Activated naive CD8-positive, alpha-beta T cell treated with anti-CD3 and anti-CD28 coated beads, Interleukin-2, amount 50 U/mL, for 24 hours (primary cell): ENCODE results near the gene CTCF.

Source experiments
- ATAC-seq: fragments of 150-1000 bp; cut with Tn5 transposase; one replicate; pipeline ENCODE4 v1.10.0; 2021
- DNase-seq: peaks from one replicate; pipeline ENCODE4 v3.0.0; 2021
- H3K27ac Mint-ChIP-seq: one replicate; pipeline ENCODE4 v1.8.0; 2021; ENCODE audit warnings: mild to moderate bottlenecking, mixed read lengths
- H3K27me3 Mint-ChIP-seq: one replicate; pipeline ENCODE4 v1.8.0; 2021; ENCODE audit warnings: mixed read lengths
- H3K36me3 Mint-ChIP-seq: one replicate; pipeline ENCODE4 v1.8.0; 2021; ENCODE audit warnings: low read depth, mixed read lengths
- H3K4me1 Mint-ChIP-seq: one replicate; pipeline ENCODE4 v1.8.0; 2021; ENCODE audit warnings: mixed read lengths
- H3K4me3 Mint-ChIP-seq: one replicate; pipeline ENCODE4 v1.8.0; 2021; ENCODE audit warnings: mild to moderate bottlenecking, moderate library complexity, mixed read lengths
- H3K9me3 Mint-ChIP-seq: one replicate; pipeline ENCODE4 v1.8.0; 2021; ENCODE audit warnings: mixed read lengths

Gene CTCF

GRCh38 chr16:67653789-67654402 is 91.6 kb downstream of the CTCF start:
- ATAC-seq (no peak), DNase-seq (no peak)
- Mint-ChIP-seq H3K4me1 (peaks cover 4% of the 10 kb centered on the region), H3K36me3 (peaks cover 24% of the 10 kb centered on the region), H3K4me3 (no peak overlapping the region), H3K27ac (no peak overlapping the region), H3K9me3 (no peaks in the 10 kb centered on the region), H3K27me3 (no peaks in the 10 kb centered on the region)

DNA sequence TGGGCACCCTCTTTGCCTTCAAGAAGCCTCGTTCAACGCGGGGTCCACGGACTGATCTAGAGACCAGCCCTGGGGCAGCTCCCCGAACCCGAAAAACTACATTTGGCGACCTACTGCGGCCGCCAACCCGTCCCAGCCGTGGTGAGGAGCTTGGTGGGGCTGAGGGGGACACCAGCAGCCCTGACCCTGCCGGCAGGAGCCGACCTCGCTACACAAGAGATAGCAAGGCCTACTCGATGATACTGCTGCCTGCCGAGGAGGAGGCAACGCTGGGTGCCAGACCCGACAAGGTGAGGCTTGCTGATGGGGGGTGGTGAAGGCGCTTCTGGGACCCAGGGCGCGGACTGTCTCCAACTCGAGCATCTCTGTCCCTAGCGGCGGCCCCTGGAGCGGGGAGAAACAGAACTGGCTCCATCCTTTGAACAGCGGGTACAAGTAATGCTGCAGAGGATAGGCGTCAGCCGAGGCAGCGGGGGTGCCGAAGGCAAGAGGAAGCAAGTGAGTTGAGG is 92.1 kb downstream of the CTCF start:
- DNase-seq (no peak), ATAC-seq (no peak)
- Mint-ChIP-seq H3K27me3 (no peaks in the 10 kb centered on the region), H3K4me1 (peaks cover 7% of the 10 kb centered on the region), H3K9me3 (no peaks in the 10 kb centered on the region), H3K36me3 (peaks cover 27% of the 10 kb centered on the region), H3K4me3 (no peak overlapping the region), H3K27ac (no peak overlapping the region)

DNA sequence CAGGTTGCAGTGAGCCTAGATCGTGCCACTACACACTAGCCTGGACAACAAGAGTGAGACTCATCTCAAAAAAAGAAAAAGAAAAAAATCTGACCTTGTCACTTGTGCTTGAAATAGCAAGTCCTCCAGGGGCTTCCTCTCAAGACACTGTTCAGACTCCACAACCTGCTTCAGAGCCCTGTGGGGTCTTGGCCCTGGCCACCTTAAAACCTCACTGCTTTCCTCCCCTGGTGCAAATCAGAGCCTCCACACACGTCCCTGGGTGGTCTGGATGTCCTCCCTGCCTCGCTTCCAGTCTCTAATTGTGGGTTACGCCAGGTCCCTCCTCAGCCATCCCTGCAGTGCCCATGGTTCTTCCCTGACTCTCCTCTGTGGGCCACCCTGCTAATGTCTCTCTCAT is 93.0 kb downstream of the CTCF start:
- Mint-ChIP-seq H3K36me3 (peaks cover 25% of the 10 kb centered on the region), H3K4me3 (no peak overlapping the region), H3K9me3 (no peaks in the 10 kb centered on the region), H3K27me3 (no peaks in the 10 kb centered on the region), H3K27ac (peak overlapping the region; percentile 48), H3K4me1 (peaks cover 9% of the 10 kb centered on the region)
- ATAC-seq (no peak), DNase-seq (no peak)

DNA sequence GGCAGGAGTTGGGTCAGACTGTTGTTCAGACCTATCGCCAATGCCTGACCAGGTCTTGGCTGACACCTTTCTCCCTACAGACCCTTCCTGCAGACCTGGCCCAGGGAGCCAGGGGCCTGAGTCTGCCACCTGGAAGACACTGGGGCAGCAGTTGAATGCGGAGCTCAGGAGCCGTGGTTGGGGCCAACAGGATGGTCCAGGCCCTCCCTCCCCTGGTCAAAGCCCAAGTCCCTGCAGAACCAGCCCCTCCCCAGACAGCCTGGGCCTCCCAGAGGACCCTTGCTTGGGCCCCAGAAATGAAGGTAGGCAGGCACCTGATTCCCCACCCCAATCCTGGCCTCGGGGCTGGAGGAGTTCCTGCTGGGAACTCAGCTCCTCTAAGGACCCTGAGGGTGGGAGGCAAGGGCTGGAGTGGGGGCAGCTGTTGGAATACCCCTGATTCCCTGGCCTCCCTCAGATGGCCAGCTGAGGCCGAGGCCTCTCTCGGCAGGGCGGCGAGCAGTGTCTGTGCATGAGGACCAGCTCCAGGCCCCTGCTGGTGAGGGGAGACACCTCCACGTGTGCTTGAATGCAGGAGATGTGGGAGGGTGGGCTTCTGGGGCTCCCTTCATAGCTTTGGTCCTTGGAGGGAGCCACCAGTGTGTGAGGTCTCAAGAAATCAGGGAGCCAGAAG is 94.2 kb downstream of the CTCF start:
- ATAC-seq (no peak), DNase-seq (no peak)
- H3K27me3 Mint-ChIP-seq = no peaks in the 10 kb centered on the region
- H3K27ac Mint-ChIP-seq = no peak overlapping the region
- no peak overlapping the region for H3K4me3 Mint-ChIP-seq
- no peaks in the 10 kb centered on the region for H3K9me3 Mint-ChIP-seq
- H3K4me1 Mint-ChIP-seq = peaks cover 14% of the 10 kb centered on the region
- peaks cover 19% of the 10 kb centered on the region for H3K36me3 Mint-ChIP-seq

- Mint-ChIP-seq H3K27ac (no peak overlapping the region), H3K36me3 (peaks cover 14% of the 10 kb centered on the region), H3K9me3 (no peaks in the 10 kb centered on the region), H3K27me3 (no peaks in the 10 kb centered on the region), H3K4me3 (no peak overlapping the region), H3K4me1 (peaks cover 18% of the 10 kb centered on the region)
- DNase-seq = no peak
- no peak for ATAC-seq
These were observed 94.8 kb downstream of the CTCF start for GRCh38 chr16:67657017-67657608.

GRCh38 chr16:67657751-67658518 is 95.6 kb downstream of the CTCF start:
- Mint-ChIP-seq H3K4me1 (peaks cover 18% of the 10 kb centered on the region), H3K36me3 (peaks cover 12% of the 10 kb centered on the region), H3K9me3 (no peaks in the 10 kb centered on the region), H3K27ac (no peak overlapping the region), H3K4me3 (no peak overlapping the region), H3K27me3 (no peaks in the 10 kb centered on the region)
- ATAC-seq (no peak), DNase-seq (no peak)

DNA sequence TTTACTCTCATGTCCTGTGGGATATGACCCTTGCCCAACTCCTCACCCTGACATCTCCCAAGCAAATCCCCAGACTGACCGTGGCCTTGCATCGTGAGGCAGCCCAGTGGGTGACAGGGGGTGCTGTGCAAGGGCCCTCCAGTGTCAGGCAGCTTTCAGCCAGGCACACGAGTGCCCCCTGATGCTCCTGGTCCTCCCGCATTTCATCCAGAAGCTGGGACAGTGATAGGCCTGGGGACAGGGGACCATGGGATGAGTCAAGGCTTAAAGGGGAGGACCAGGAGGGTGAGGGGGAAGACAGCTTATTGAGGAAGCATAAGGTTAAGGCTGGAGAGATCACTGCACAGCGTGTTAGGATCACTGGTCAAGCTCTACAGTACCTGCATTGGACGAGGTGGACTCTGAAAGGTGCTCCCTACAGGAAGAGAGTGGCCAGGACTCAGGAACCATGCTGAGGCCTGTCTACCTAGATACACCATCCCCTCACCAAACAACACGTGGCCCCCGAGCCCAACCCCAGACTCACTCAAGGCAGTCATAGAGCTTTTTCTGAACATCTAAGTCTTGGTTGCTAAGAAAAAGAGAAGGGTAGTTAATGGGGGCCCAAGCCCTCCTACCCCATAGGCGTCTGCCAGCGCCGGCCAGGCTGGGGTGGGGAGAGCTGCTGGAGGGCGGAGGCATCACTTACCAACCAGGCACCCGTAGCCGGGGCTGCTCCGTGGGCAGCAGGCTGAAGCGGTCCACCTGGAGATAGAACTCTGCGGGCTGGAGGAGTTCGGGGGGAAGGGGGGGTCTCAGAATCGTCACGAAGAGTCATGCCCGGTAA is 96.7 kb downstream of the CTCF start:
- H3K27ac Mint-ChIP-seq = peak overlapping the region; percentile 72
- DNase-seq (no peak), ATAC-seq (no peak)
- peaks cover 12% of the 10 kb centered on the region for H3K36me3 Mint-ChIP-seq
- H3K9me3 Mint-ChIP-seq = no peaks in the 10 kb centered on the region
- H3K27me3 Mint-ChIP-seq = no peaks in the 10 kb centered on the region
- peak overlapping the region; percentile 92 for H3K4me3 Mint-ChIP-seq
- peaks cover 18% of the 10 kb centered on the region for H3K4me1 Mint-ChIP-seq

- Mint-ChIP-seq H3K4me3 (peak within 1 kb of the TSS; percentile 92), H3K9me3 (no peaks in the 10 kb centered on the region), H3K36me3 (peaks cover 13% of the 10 kb centered on the region), H3K27me3 (no peaks in the 10 kb centered on the region), H3K4me1 (peaks cover 18% of the 10 kb centered on the region), H3K27ac (peak within 1 kb of the TSS; percentile 96)
- ATAC-seq = peak; percentile 68
- peak; percentile 95 for DNase-seq
These were observed 97.6 kb downstream of the CTCF start, which contains the start of gene ACD for GRCh38 chr16:67659675-67660563. Gene ACD (minus strand): TSS chr16:67660260. CDS start chr16:67660220, 40 bp downstream.

GRCh38 chr16:67660564-67661028 is 98.3 kb downstream of the CTCF start, which contains the start of gene PARD6A:
Gene PARD6A (plus strand): TSS chr16:67660960. CDS start chr16:67661039, 79 bp downstream.
- ATAC-seq (peak; percentile 83), DNase-seq (peak; percentile 96)
- Mint-ChIP-seq H3K27me3 (no peaks in the 10 kb centered on the region), H3K4me3 (peak within 1 kb of the TSS; percentile 92), H3K36me3 (peaks cover 11% of the 10 kb centered on the region), H3K4me1 (peaks cover 22% of the 10 kb centered on the region), H3K27ac (peak within 1 kb of the TSS; percentile 96), H3K9me3 (no peaks in the 10 kb centered on the region)

DNA sequence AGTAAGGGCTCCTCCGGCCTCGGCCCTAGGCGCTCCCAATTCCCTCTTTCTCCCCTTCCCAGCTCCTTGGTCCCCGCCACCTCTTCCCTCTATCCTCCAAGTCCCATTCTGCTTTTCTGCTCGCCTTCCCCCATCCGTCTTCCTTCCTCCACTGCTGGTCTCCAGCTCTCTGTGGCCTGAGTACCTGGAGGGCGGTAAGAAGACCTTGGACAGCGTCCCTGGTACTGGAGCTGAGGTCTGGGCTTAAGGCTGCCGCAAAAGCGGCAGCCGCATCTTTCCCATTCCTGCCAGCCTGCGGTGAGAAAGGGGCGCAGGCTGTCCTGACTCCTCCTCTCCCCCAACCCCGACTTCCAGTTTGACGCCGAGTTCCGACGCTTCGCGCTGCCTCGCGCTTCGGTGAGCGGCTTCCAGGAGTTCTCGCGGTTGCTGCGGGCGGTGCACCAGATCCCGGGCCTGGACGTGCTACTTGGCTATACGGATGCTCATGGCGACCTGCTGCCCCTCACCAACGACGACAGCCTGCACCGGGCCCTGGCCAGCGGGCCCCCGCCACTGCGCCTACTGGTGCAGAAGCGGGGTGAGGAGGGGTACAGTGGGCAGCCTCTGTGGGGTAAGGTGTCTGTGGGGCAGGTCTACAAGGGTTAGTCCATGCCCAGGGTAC is 98.9 kb downstream of the CTCF start:
- Mint-ChIP-seq H3K36me3 (peaks cover 9% of the 10 kb centered on the region), H3K4me3 (peak overlapping the region; percentile 92), H3K27me3 (no peaks in the 10 kb centered on the region), H3K9me3 (no peaks in the 10 kb centered on the region), H3K27ac (peak overlapping the region; percentile 46), H3K4me1 (peaks cover 24% of the 10 kb centered on the region)
- ATAC-seq (no peak), DNase-seq (no peak)

- H3K36me3 Mint-ChIP-seq = peaks cover 9% of the 10 kb centered on the region
- no peaks in the 10 kb centered on the region for H3K9me3 Mint-ChIP-seq
These were observed 99.7 kb downstream of the CTCF start for GRCh38 chr16:67661886-67662652.

DNA sequence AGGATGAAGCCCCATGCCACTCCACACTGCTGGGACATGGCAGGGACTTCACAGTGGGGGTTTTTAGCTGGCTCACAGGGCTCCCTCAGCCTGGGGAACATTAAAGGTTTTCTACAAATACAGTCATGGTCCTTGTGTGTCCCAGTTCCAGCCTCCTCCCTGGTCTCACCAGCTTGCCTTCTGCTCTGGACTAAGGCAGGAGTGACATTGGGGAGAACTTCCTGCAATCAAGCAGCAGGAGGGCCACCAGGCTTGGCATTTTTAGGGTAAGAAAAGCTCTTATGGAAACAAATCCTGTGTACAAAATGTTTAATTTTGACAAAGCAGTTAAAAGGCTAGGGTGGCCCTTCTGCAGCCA is 100.3 kb downstream of the CTCF start:
- ATAC-seq = no peak
- Mint-ChIP-seq H3K27ac (no peak overlapping the region), H3K4me1 (peaks cover 31% of the 10 kb centered on the region)

More at GRCh38 chr16:67661886-67662652, 99.7 kb downstream of the CTCF start:
- no peak for DNase-seq
- Mint-ChIP-seq H3K4me3 (peak overlapping the region; percentile 92), H3K4me1 (peaks cover 25% of the 10 kb centered on the region), H3K27ac (no peak overlapping the region), H3K27me3 (no peaks in the 10 kb centered on the region)
- ATAC-seq = no peak

More for the DNA sequence above, 100.3 kb downstream of the CTCF start:
- no peak overlapping the region for H3K4me3 Mint-ChIP-seq
- H3K9me3 Mint-ChIP-seq = no peaks in the 10 kb centered on the region
- no peak for DNase-seq
- H3K27me3 Mint-ChIP-seq = no peaks in the 10 kb centered on the region
- peaks cover 9% of the 10 kb centered on the region for H3K36me3 Mint-ChIP-seq
